H1 (cell line): ENCODE results near the gene MZF1. TPM values are rescaled to one million over a fixed set of nuclear protein-coding genes. Genes with fewer than 3 reads are reported as not detected.

Experiments used
- CTCF ChIA-PET: fragments of 300-600 bp; sonication (Branson Sonifier 250); formaldehyde crosslinking; loops from one replicate; lab custom pipeline; 2021; ENCODE audit not compliant: partially characterized antibody; lab: Charles Lee
- POLR2A ChIA-PET: fragments of 300-600 bp; sonication (Branson Sonifier 250); formaldehyde crosslinking; loops from one replicate; lab custom pipeline; 2021; ENCODE audit warnings: inconsistent platforms; ENCODE audit not compliant: partially characterized antibody; lab: Charles Lee
- DNase-seq, 2 experiments: peaks; one replicate each; pipeline versions ENCODE4 v3.0.0 to v3.0.0-alpha.2; 2010 to 2022; ENCODE audit warnings: low spot score in 2 of 2, low read depth in 1 of 2, mixed read lengths in 1 of 2
- FAIRE-seq: peaks from 2 replicates; lab custom pipeline; 2011; peaks lifted over from hg19 to GRCh38; lab: Jason Lieb, UNC
- H2AFZ ChIP-seq: 2 replicates; pipeline ENCODE4 v1.8.1; 2012; ENCODE audit warnings: low read length, inconsistent platforms
- H2AK5ac ChIP-seq: 2 replicates; pipeline ENCODE4 v1.6.1; 2013; ENCODE audit warnings: low read depth, low read length
- H2BK120ac ChIP-seq: replicated peaks from 2 replicates; pipeline ENCODE3; 2013; ENCODE audit warnings: low read depth, low read length, inconsistent platforms
- H2BK12ac ChIP-seq: 2 replicates; pipeline ENCODE4 v1.6.1; 2013; ENCODE audit warnings: low read depth, low read length
- H2BK15ac ChIP-seq: 2 replicates; pipeline ENCODE4 v1.6.1; 2013; ENCODE audit warnings: low read length
- H2BK20ac ChIP-seq: 2 replicates; pipeline ENCODE4 v1.6.1; 2013; ENCODE audit warnings: low read length
- H2BK5ac ChIP-seq: 2 replicates; pipeline ENCODE4 v1.6.1; 2013; ENCODE audit warnings: low read depth, low read length
- H3K14ac ChIP-seq: 2 replicates; pipeline ENCODE4 v1.6.1; 2013; ENCODE audit warnings: inconsistent platforms; ENCODE audit not compliant: insufficient read length
- H3K18ac ChIP-seq: 2 replicates; pipeline ENCODE4 v1.6.1; 2013; ENCODE audit warnings: low read length; ENCODE audit errors: extremely low read depth
- H3K23ac ChIP-seq: 2 replicates; pipeline ENCODE4 v1.6.1; 2013; ENCODE audit warnings: inconsistent platforms; ENCODE audit not compliant: insufficient read length
- H3K23me2 ChIP-seq: 2 replicates; pipeline ENCODE4 v1.6.1; 2013; ENCODE audit warnings: low read depth, low read length
- H3K27ac ChIP-seq: 2 replicates; pipeline ENCODE4 v1.6.1; 2011; ENCODE audit warnings: low read depth, low read length, inconsistent platforms
- H3K27me3 ChIP-seq, 4 experiments: replicated peaks in 1 of 4; 1 replicate in 1 of 4; 2 replicates in 3 of 4; pipeline versions ENCODE4 v1.6.1 to v1.8.1; 2011 to 2013; ENCODE audit warnings: low read length in 3 of 4, mild to moderate bottlenecking in 3 of 4, inconsistent platforms in 2 of 4, mixed read lengths in 2 of 4, moderate library complexity in 1 of 4; ENCODE audit not compliant: control insufficient read depth in 3 of 4, insufficient read depth in 3 of 4; ENCODE audit errors: extremely low read depth in 1 of 4
- H3K36me3 ChIP-seq, 4 experiments: 2 replicates each; pipeline versions ENCODE4 v1.6.1 to v1.8.1; 2011 to 2013; ENCODE audit warnings: mild to moderate bottlenecking in 4 of 4, low read length in 3 of 4, moderate library complexity in 2 of 4, control low read depth in 1 of 4, inconsistent platforms in 1 of 4; ENCODE audit not compliant: insufficient read depth in 4 of 4, control insufficient read depth in 2 of 4
- H3K4ac ChIP-seq: replicated peaks from 2 replicates; pipeline ENCODE3; 2013; ENCODE audit warnings: low read length, low read depth, mixed read lengths, inconsistent platforms; ENCODE audit not compliant: insufficient read length
- H3K4me1 ChIP-seq, 4 experiments: replicated peaks in 1 of 4; 1 replicate in 1 of 4; 2 replicates in 3 of 4; pipeline versions ENCODE4 v1.6.1 to v1.8.1; 2011 to 2013; ENCODE audit warnings: low read length in 3 of 4, inconsistent platforms in 2 of 4, mixed read lengths in 1 of 4; ENCODE audit not compliant: insufficient read depth in 4 of 4, control insufficient read depth in 3 of 4
- H3K4me2 ChIP-seq, 2 experiments: 2 replicates each; pipeline versions ENCODE4 v1.6.1 to v1.8.1; 2011 to 2013; ENCODE audit warnings: low read depth in 2 of 2, low read length in 2 of 2, control low read depth in 1 of 2, inconsistent platforms in 1 of 2, mild to moderate bottlenecking in 1 of 2; ENCODE audit not compliant: insufficient read depth in 1 of 2
- H3K4me3 ChIP-seq, 4 experiments: fragments of 200-600, 300-600 bp in 1 of 4; sonication (generic), shearing (Covaris generic), sonication (Bioruptor Twin) in 1 of 4; 2 replicates each; pipeline versions ENCODE4 v1.5.1 to v1.8.1; 2011 to 2016; ENCODE audit warnings: low read length in 4 of 4, low read depth in 3 of 4, control low read depth in 2 of 4, inconsistent platforms in 2 of 4, mild to moderate bottlenecking in 2 of 4, mixed read lengths in 1 of 4, moderate library complexity in 1 of 4; ENCODE audit not compliant: insufficient read depth in 2 of 4; ENCODE audit errors: extremely low read depth in 1 of 4
- H3K56ac ChIP-seq: replicated peaks from 2 replicates; pipeline ENCODE3; 2013; ENCODE audit warnings: low read depth, mild to moderate bottlenecking, mixed read lengths, low read length, inconsistent platforms; ENCODE audit not compliant: insufficient read length
- H3K79me1 ChIP-seq: 2 replicates; pipeline ENCODE4 v1.6.1; 2013; ENCODE audit warnings: low read depth, low read length, control low read depth
- H3K79me2 ChIP-seq, 2 experiments: 2 replicates each; pipeline versions ENCODE4 v1.6.1 to v1.8.1; 2012 to 2013; ENCODE audit warnings: low read length in 2 of 2, mild to moderate bottlenecking in 2 of 2, inconsistent platforms in 1 of 2; ENCODE audit not compliant: insufficient read depth in 2 of 2, control insufficient read depth in 1 of 2
- H3K9ac ChIP-seq, 4 experiments: replicated peaks in 1 of 4; 1 replicate in 1 of 4; 2 replicates in 3 of 4; pipeline versions ENCODE4 v1.6.1 to v1.8.1; 2011 to 2013; ENCODE audit warnings: low read depth in 3 of 4, low read length in 3 of 4, control low read depth in 2 of 4, mild to moderate bottlenecking in 2 of 4, moderate library complexity in 2 of 4, inconsistent platforms in 1 of 4; ENCODE audit errors: extremely low read depth in 1 of 4
- H3K9me3 ChIP-seq, 2 experiments: 2 replicates each; pipeline versions ENCODE4 v1.6.1 to v1.8.1; 2012 to 2013; ENCODE audit warnings: mild to moderate bottlenecking in 2 of 2, moderate library complexity in 2 of 2, control low read depth in 1 of 2, inconsistent platforms in 1 of 2, low read depth in 1 of 2, low read length in 1 of 2, mixed read lengths in 1 of 2; ENCODE audit not compliant: insufficient read depth in 2 of 2
- H4K20me1 ChIP-seq, 2 experiments: replicated peaks in 1 of 2; 2 replicates each; pipeline versions ENCODE3 to v1.8.1; 2011 to 2013; ENCODE audit warnings: inconsistent platforms in 2 of 2, low read length in 2 of 2, mild to moderate bottlenecking in 1 of 2; ENCODE audit not compliant: insufficient read depth in 2 of 2, control insufficient read depth in 1 of 2
- H4K5ac ChIP-seq: 2 replicates; pipeline ENCODE4 v1.6.1; 2013; ENCODE audit warnings: low read length, low read depth, mixed read lengths, inconsistent platforms; ENCODE audit not compliant: insufficient read length
- H4K8ac ChIP-seq: 2 replicates; pipeline ENCODE4 v1.8.0; 2013; ENCODE audit warnings: mild to moderate bottlenecking, moderate library complexity, low read length, inconsistent platforms; ENCODE audit not compliant: insufficient read depth; ENCODE audit errors: extremely low read depth
- H4K91ac ChIP-seq: replicated peaks from 2 replicates; pipeline ENCODE3; 2013; ENCODE audit warnings: low read length, mixed read lengths, inconsistent platforms; ENCODE audit not compliant: insufficient read length
- EZH2 ChIP-seq: fragments of 200-600 bp; sonication (generic); IDR thresholded peaks from 2 replicates; pipeline ENCODE4 v1.7.1; 2012; ENCODE audit warnings: low read depth, mild to moderate bottlenecking, moderate library complexity, low read length, inconsistent platforms; ENCODE audit not compliant: severe bottlenecking
- KDM4A ChIP-seq: IDR thresholded peaks from one replicate; pipeline ENCODE4 v1.7.1; 2012; ENCODE audit warnings: low read depth, mild to moderate bottlenecking, moderate library complexity, low read length, inconsistent platforms; ENCODE audit not compliant: severe bottlenecking
- SIN3A ChIP-seq, 2 experiments: IDR thresholded peaks in 1 of 2; conservative IDR thresholded peaks in 1 of 2; 2 replicates each; pipeline ENCODE4 v1.6.1; 2011 to 2012; ENCODE audit warnings: low read length in 2 of 2, improper control_type of control experiment in 1 of 2, low read depth in 1 of 2, mild to moderate bottlenecking in 1 of 2
- WGBS, 2 experiments: shearing (Covaris generic) in 1 of 2; methylation state at CpG; one replicate each; pipeline versions ENCODE4 v1.1.6 to v1.1.7; 2013 to 2015; ENCODE audit warnings: low lambda C conversion rate in 2 of 2, mixed read lengths in 2 of 2, inconsistent platforms in 1 of 2, low coverage in 1 of 2, missing lambda C conversion rate in 1 of 2; ENCODE audit not compliant: insufficient replicate concordance in 2 of 2, insufficient coverage in 1 of 2, insufficient read length in 1 of 2; ENCODE audit errors: extremely low coverage in 1 of 2, missing lambda C conversion rate in 1 of 2; 5-methylcytosine and 5-hydroxymethylcytosine counted together
- polyA plus RNA-seq, 7 experiments: library from polyadenylated mRNA; depleted of rRNA in 3 of 7; stranded (reverse) in 5 of 7; unstranded in 2 of 7; fragments of >200 nt in 5 of 7; fragments of 200-250 nt in 2 of 7; gene quantifications; 1 replicate in 5 of 7; 2 replicates in 1 of 7; 4 replicates in 1 of 7; pipeline versions ENCODE4 v1.2.1 to v1.2.3, GENCODE V29; 2011 to 2013; ENCODE audit warnings: missing spikeins in 2 of 7, mixed read lengths in 2 of 7
- total RNA-seq: library from RNA; stranded (reverse); fragmentation: NEBNext Ultra II Directional; extraction: Animal tissue kit (Norgen Biotek cat#: 25700); gene quantifications from 2 replicates; pipeline ENCODE4 v1.2.1, GENCODE V29; 2021

MZF1 gene
- total and polyA plus RNA-seq, 2 of the 8 experiments (the other 6 are each of a cell fraction or from before 2014, with no cell fraction given): 15.2 to 25.0 TPM

- Histone ChIP-seq H4K8ac (peak overlapping the region; percentile 96), H4K20me1 (peaks cover 2 to 9% of the 10 kb centered on the region in 2 experiments), H2AK5ac (0 out of 2 replicates have a peak overlapping the region, but pooled peaks have one; percentile 44), H3K23ac (no peak overlapping the region), H3K14ac (no peak overlapping the region), H2AFZ (no peak overlapping the region), H3K23me2 (peaks cover 11% of the 10 kb centered on the region), H3K79me2 (peaks cover 0 to 17% of the 10 kb centered on the region in 2 experiments; a peak in 1 of 4 replicates), H3K9ac (peak overlapping the region; percentile 43 to 90 (median 74)), H4K91ac (peak overlapping the region; percentile 54), H2BK20ac (no peak overlapping the region), H3K4me2 (peak overlapping the region; percentile 67 to 85), H2BK120ac (no peak overlapping the region), H3K36me3 (peaks cover 0 to 9% (median 2%) of the 10 kb centered on the region in 4 experiments; a peak in 2 of 8 replicates), H3K27me3 (no peaks in the 10 kb centered on the region; a peak in 1 of 7 replicates), H4K5ac (no peak overlapping the region), H3K79me1 (peaks cover 5% of the 10 kb centered on the region), H3K4me3 (peak overlapping the region; percentile 54 to 87 (median 70)), H3K27ac (peak overlapping the region; percentile 91), H3K56ac (peak overlapping the region; percentile 51), H3K4me1 (peaks cover 0 to 35% (median 20%) of the 10 kb centered on the region in 4 experiments; a peak in 6 of 7 replicates), H2BK12ac (no peak overlapping the region), H3K9me3 (no peaks in the 10 kb centered on the region)
- DNase-seq (no peak), FAIRE-seq (no peak)
- ChIA-PET CTCF (interaction anchor here (0.6 to 5.2 kb wide), 36 partner anchors 9 to 1424 kb away, joined by 3 to 35 read pairs (median 4); partner anchors contain the start of genes CHMP2A, TRIM28, UBE2M and ZNF324), POLR2A (interaction anchor here (0.7 to 21.3 kb wide), 28 partner anchors 10 to 162 kb away, joined by 3 to 650 read pairs (median 6); partner anchors contain the start of genes CHMP2A, RNF225, RPS5 and TRIM28)
- WGBS, 2 experiments: 38% methylated on average over 20 of the region's 22 CpGs; no CpG with 5 or more reads in 1 of the 2 experiments
- TF ChIP-seq EZH2: no peak
- no peak for TF ChIP-seq SIN3A (conservative IDR thresholded peaks at IDR 0.05 in 1 of 2, IDR thresholded peaks at IDR 0.05 in 1 of 2; ENCODE audit: low read depth in 1 of 2, low read length in 2 of 2)
- peak; percentile 9 for TF ChIP-seq KDM4A
- TF ChIP-seq, all 59 proteins: peak for 1
- Histone ChIP-seq H3K18ac (peak overlapping the region; percentile 78; the same call in 1 of the 2 replicates), H2BK15ac (peak overlapping the region; percentile 88; the same call in 1 of the 2 replicates), H2BK5ac (peak overlapping the region; percentile 89), H3K4ac (no peak overlapping the region)
Measured at GRCh38 chr19:58518256-58519086, 54.7 kb downstream of the MZF1 start.
